Stimulated activated CD8-positive, alpha-beta memory T cell treated with anti-CD3 and anti-CD28 coated beads, Interleukin-2, amount 100 ng/mL, for 48 hours (primary cell): ENCODE measurements around the gene HSPA9.

Source experiments
- DNase-seq, 2 donors: peaks; one replicate each; pipeline ENCODE4 v3.0.0-alpha.2; 2020; ENCODE audit warnings: low read depth in 2 of 2

Gene HSPA9

GRCh38 chr5:138595180-138595795 lies 20.1 kb upstream of the HSPA9 start:
- no peak for DNase-seq

GRCh38 chr5:138594305-138595058 lies 19.3 kb upstream of the HSPA9 start:
- no peak for DNase-seq

GRCh38 chr5:138588013-138588788 lies 13.0 kb upstream of the HSPA9 start:
- no peak for DNase-seq

GRCh38 chr5:138585157-138585556 lies 10.0 kb upstream of the HSPA9 start:
- DNase-seq = no peak

- DNase-seq = no peak
Observed at GRCh38 chr5:138583984-138584637, 8.9 kb upstream of the HSPA9 start.

GRCh38 chr5:138582959-138583358 lies 7.8 kb upstream of the HSPA9 start:
- no peak for DNase-seq

- DNase-seq = no peak
Observed at GRCh38 chr5:138580777-138581176, 5.6 kb upstream of the HSPA9 start.

- DNase-seq = no peak
Observed at GRCh38 chr5:138580001-138580400, 4.8 kb upstream of the HSPA9 start.

- no peak for DNase-seq
Observed at GRCh38 chr5:138579517-138579863, 4.3 kb upstream of the HSPA9 start.

- DNase-seq = no peak
Observed at GRCh38 chr5:138577452-138577851, 2.3 kb upstream of the HSPA9 start.

GRCh38 chr5:138574744-138575193 lies 432 bp downstream of the HSPA9 start:
- DNase-seq = no peak

- DNase-seq = no peak
Observed at GRCh38 chr5:138573949-138574670, 1.1 kb downstream of the HSPA9 start.

- DNase-seq = no peak
Observed at GRCh38 chr5:138573223-138573622, 2.0 kb downstream of the HSPA9 start.

- DNase-seq = no peak
Observed at GRCh38 chr5:138570871-138571270, 4.3 kb downstream of the HSPA9 start.

GRCh38 chr5:138569782-138570181 lies 5.4 kb downstream of the HSPA9 start:
- no peak for DNase-seq

- no peak for DNase-seq
Observed at GRCh38 chr5:138568061-138568824, 7.0 kb downstream of the HSPA9 start.

- no peak for DNase-seq
Observed at GRCh38 chr5:138566792-138567191, 8.4 kb downstream of the HSPA9 start.

- DNase-seq = no peak
Observed at GRCh38 chr5:138565100-138565821, 9.9 kb downstream of the HSPA9 start.

- no peak for DNase-seq
Observed at GRCh38 chr5:138564242-138564641, 11.0 kb downstream of the HSPA9 start.
